Neuronal stem cell (in vitro differentiated cells): ENCODE measurements around the gene PCNX1.

Experiments
- DNase-seq: peaks from one replicate; pipeline ENCODE4 v3.0.0-alpha.2; 2013; ENCODE audit warnings: low spot score
- H2AFZ ChIP-seq: one replicate; pipeline ENCODE4 v1.6.1; 2013; ENCODE audit warnings: mild to moderate bottlenecking, low read length, inconsistent platforms
- H2AK5ac ChIP-seq: 2 replicates; pipeline ENCODE4 v1.6.1; 2013; ENCODE audit warnings: low read depth, mild to moderate bottlenecking, inconsistent platforms, low read length, moderate library complexity, mixed read lengths
- H2BK120ac ChIP-seq: 2 replicates; pipeline ENCODE4 v1.6.1; 2013; ENCODE audit warnings: low read depth, mild to moderate bottlenecking, inconsistent platforms, low read length, moderate library complexity, mixed read lengths
- H2BK12ac ChIP-seq: one replicate; pipeline ENCODE4 v1.6.1; 2013; ENCODE audit warnings: low read length, inconsistent platforms
- H2BK15ac ChIP-seq: 2 replicates; pipeline ENCODE4 v1.6.1; 2013; ENCODE audit warnings: mild to moderate bottlenecking, low read length, inconsistent platforms, mixed read lengths
- H2BK5ac ChIP-seq: one replicate; pipeline ENCODE4 v1.6.1; 2013; ENCODE audit warnings: inconsistent platforms, mild to moderate bottlenecking, low read length, moderate library complexity
- H3K14ac ChIP-seq: one replicate; pipeline ENCODE4 v1.6.1; 2013; ENCODE audit warnings: low read length, inconsistent platforms
- H3K18ac ChIP-seq: 2 replicates; pipeline ENCODE4 v1.6.1; 2013; ENCODE audit warnings: low read length, inconsistent platforms
- H3K23ac ChIP-seq: 2 replicates; pipeline ENCODE4 v1.6.1; 2013; ENCODE audit warnings: low read depth, mild to moderate bottlenecking, mixed read lengths, low read length, inconsistent platforms; ENCODE audit not compliant: poor library complexity
- H3K27ac ChIP-seq: replicated peaks from 3 replicates; pipeline ENCODE4 v1.5.1; 2013; ENCODE audit warnings: low read length, inconsistent platforms
- H3K27me3 ChIP-seq, 3 experiments: 2 replicates each; pipeline ENCODE4 v1.6.1; 2013; ENCODE audit warnings: low read length in 3 of 3, mild to moderate bottlenecking in 2 of 3, inconsistent platforms in 1 of 3, low read depth in 1 of 3, mixed read lengths in 1 of 3, moderate library complexity in 1 of 3; ENCODE audit not compliant: control insufficient read depth in 3 of 3, insufficient read depth in 3 of 3
- H3K36me3 ChIP-seq, 2 donors: replicated peaks in 1 of 2; 2 replicates each; pipeline ENCODE4 v1.6.1; 2013; ENCODE audit warnings: low read length in 2 of 2; ENCODE audit not compliant: control insufficient read depth in 2 of 2, insufficient read depth in 2 of 2
- H3K4ac ChIP-seq: 2 replicates; pipeline ENCODE4 v1.6.1; 2013; ENCODE audit warnings: inconsistent platforms, mild to moderate bottlenecking, low read length, moderate library complexity
- H3K4me1 ChIP-seq, 2 donors: 1 replicate in 1 of 2; 2 replicates in 1 of 2; pipeline ENCODE4 v1.6.1; 2013; ENCODE audit warnings: low read length in 2 of 2, low read depth in 1 of 2; ENCODE audit not compliant: control insufficient read depth in 2 of 2, insufficient read depth in 1 of 2
- H3K4me2 ChIP-seq: one replicate; pipeline ENCODE4 v1.6.1; 2013; ENCODE audit warnings: mild to moderate bottlenecking, low read length, inconsistent platforms; ENCODE audit not compliant: insufficient read depth, poor library complexity, severe bottlenecking
- H3K4me3 ChIP-seq, 2 donors: 2 replicates each; pipeline ENCODE4 v1.5.1; 2013; ENCODE audit warnings: low read length in 2 of 2, mild to moderate bottlenecking in 2 of 2, inconsistent platforms in 1 of 2, moderate library complexity in 1 of 2
- H3K79me1 ChIP-seq: one replicate; pipeline ENCODE4 v1.6.1; 2013; ENCODE audit warnings: low read depth, mild to moderate bottlenecking, inconsistent platforms, low read length, moderate library complexity
- H3K9ac ChIP-seq: one replicate; pipeline ENCODE4 v1.6.1; 2013; ENCODE audit warnings: mild to moderate bottlenecking, low read depth, low read length, inconsistent platforms; ENCODE audit not compliant: poor library complexity
- H3K9me3 ChIP-seq, 2 donors: replicated peaks in 1 of 2; 2 replicates each; pipeline versions ENCODE3 to v1.6.1; 2013; ENCODE audit warnings: low read length in 2 of 2, mild to moderate bottlenecking in 2 of 2, inconsistent platforms in 1 of 2, low read depth in 1 of 2, mixed read lengths in 1 of 2, moderate library complexity in 1 of 2; ENCODE audit not compliant: control insufficient read depth in 2 of 2, insufficient read depth in 1 of 2
- H4K8ac ChIP-seq: one replicate; pipeline ENCODE4 v1.6.1; 2013; ENCODE audit warnings: low read depth, mild to moderate bottlenecking, inconsistent platforms, low read length, moderate library complexity
- H4K91ac ChIP-seq: one replicate; pipeline ENCODE4 v1.6.1; 2013; ENCODE audit warnings: low read length, low read depth, mild to moderate bottlenecking, inconsistent platforms; ENCODE audit not compliant: poor library complexity
- WGBS, 2 donors: extraction: QIAGEN DNeasy Blood & Tissue Kit; methylation state at CpG; one replicate each; pipeline ENCODE4 v1.1.7; 2013; ENCODE audit warnings: missing lambda C conversion rate in 2 of 2, mixed read lengths in 1 of 2; ENCODE audit not compliant: insufficient read length in 2 of 2, insufficient replicate concordance in 1 of 2; ENCODE audit errors: extremely low coverage in 2 of 2; 5-methylcytosine and 5-hydroxymethylcytosine counted together

Gene PCNX1

GRCh38 chr14:70889555-70889954 is 17.7 kb upstream of the PCNX1 start:
- Histone ChIP-seq H2AFZ (no peak overlapping the region), H3K18ac (no peak overlapping the region), H3K14ac (no peak overlapping the region), H4K8ac (no peak overlapping the region), H2BK15ac (no peak overlapping the region), H3K36me3 (no peaks in the 10 kb centered on the region), H2BK5ac (no peak overlapping the region), H3K9me3 (no peaks in the 10 kb centered on the region), H3K27ac (no peak overlapping the region), H3K79me1 (no peaks in the 10 kb centered on the region), H3K4ac (no peak overlapping the region), H3K9ac (no peak overlapping the region), H3K4me3 (no peak overlapping the region), H4K91ac (no peak overlapping the region), H3K4me1 (peaks cover under 1 to 20% of the 10 kb centered on the region in 2 donors), H2AK5ac (no peak overlapping the region), H2BK12ac (no peak overlapping the region), H3K27me3 (no peaks in the 10 kb centered on the region), H3K4me2 (no peak overlapping the region), H2BK120ac (no peak overlapping the region), H3K23ac (no peak overlapping the region)
- DNase-seq: no peak
- WGBS, 2 donors: no CpG with 5 or more reads among the region's 5 CpGs

- H3K4me1 ChIP-seq: peaks cover 3 to 13% of the 10 kb centered on the region in 2 donors
- no CpG with 5 or more reads among the region's 5 CpGs for WGBS, 2 donors
- H2AFZ ChIP-seq: no peak overlapping the region
- H3K4me2 ChIP-seq: no peak overlapping the region
- H3K9me3 ChIP-seq: no peaks in the 10 kb centered on the region
- no peak overlapping the region for H2BK5ac ChIP-seq
- H2BK120ac ChIP-seq: no peak overlapping the region
- no peak overlapping the region for H2AK5ac ChIP-seq
- no peak overlapping the region for H4K8ac ChIP-seq
- no peaks in the 10 kb centered on the region for H3K79me1 ChIP-seq
- no peak overlapping the region for H2BK15ac ChIP-seq
- no peak overlapping the region for H3K9ac ChIP-seq
- no peak overlapping the region for H3K23ac ChIP-seq
- no peak overlapping the region for H3K27ac ChIP-seq
- no peak overlapping the region for H3K18ac ChIP-seq
- no peak overlapping the region for H4K91ac ChIP-seq
- no peak overlapping the region for H2BK12ac ChIP-seq
- H3K27me3 ChIP-seq: no peaks in the 10 kb centered on the region
- no peak overlapping the region for H3K4ac ChIP-seq
- no peak for DNase-seq
- no peak overlapping the region for H3K4me3 ChIP-seq
- H3K36me3 ChIP-seq: no peaks in the 10 kb centered on the region
- no peak overlapping the region for H3K14ac ChIP-seq
Measured at GRCh38 chr14:70890826-70891659, 16.2 kb upstream of the PCNX1 start.

- no peak overlapping the region for H4K91ac ChIP-seq
- H2BK120ac ChIP-seq: no peak overlapping the region
- H3K18ac ChIP-seq: no peak overlapping the region
- no peak overlapping the region for H2AK5ac ChIP-seq
- no CpG with 5 or more reads among the region's 2 CpGs for WGBS, 2 donors
- no peak overlapping the region for H4K8ac ChIP-seq
- no peak overlapping the region for H2BK15ac ChIP-seq
- no peak overlapping the region for H2BK5ac ChIP-seq
- H3K36me3 ChIP-seq: no peaks in the 10 kb centered on the region
- no peak overlapping the region for H2AFZ ChIP-seq
- H3K27me3 ChIP-seq: no peaks in the 10 kb centered on the region
- H3K4me1 ChIP-seq: peaks cover 3 to 6% of the 10 kb centered on the region in 2 donors
- DNase-seq: no peak
- H3K4ac ChIP-seq: no peak overlapping the region
- H3K79me1 ChIP-seq: no peaks in the 10 kb centered on the region
- no peak overlapping the region for H3K23ac ChIP-seq
- no peak overlapping the region for H2BK12ac ChIP-seq
- H3K27ac ChIP-seq: no peak overlapping the region
- no peaks in the 10 kb centered on the region for H3K9me3 ChIP-seq
- H3K4me3 ChIP-seq: no peak overlapping the region
- no peak overlapping the region for H3K14ac ChIP-seq
- no peak overlapping the region for H3K4me2 ChIP-seq
- H3K9ac ChIP-seq: no peak overlapping the region
Measured at GRCh38 chr14:70891737-70892136, 15.5 kb upstream of the PCNX1 start.

- H2BK12ac ChIP-seq: no peak overlapping the region
- H2BK5ac ChIP-seq: no peak overlapping the region
- no peak overlapping the region for H2BK120ac ChIP-seq
- no peak overlapping the region for H3K18ac ChIP-seq
- H3K23ac ChIP-seq: no peak overlapping the region
- H3K36me3 ChIP-seq: no peaks in the 10 kb centered on the region
- no peak overlapping the region for H3K14ac ChIP-seq
- no peak overlapping the region for H4K91ac ChIP-seq
- H2BK15ac ChIP-seq: no peak overlapping the region
- no peaks in the 10 kb centered on the region for H3K27me3 ChIP-seq
- no peak overlapping the region for H3K9ac ChIP-seq
- H3K4me1 ChIP-seq: peaks cover 0 to 3% of the 10 kb centered on the region in 2 donors
- no peaks in the 10 kb centered on the region for H3K9me3 ChIP-seq
- H3K27ac ChIP-seq: no peak overlapping the region
- H3K4ac ChIP-seq: no peak overlapping the region
- no peak overlapping the region for H3K4me2 ChIP-seq
- H3K4me3 ChIP-seq: no peak overlapping the region
- H2AFZ ChIP-seq: no peak overlapping the region
- no peak for DNase-seq
- no peak overlapping the region for H4K8ac ChIP-seq
- no peaks in the 10 kb centered on the region for H3K79me1 ChIP-seq
- H2AK5ac ChIP-seq: no peak overlapping the region
- no CpG with 5 or more reads among the region's 13 CpGs for WGBS, 2 donors
Measured at GRCh38 chr14:70893062-70893845, 14.0 kb upstream of the PCNX1 start.
